Naive thymus-derived CD4-positive, alpha-beta T cell (primary cell): Measurements from ENCODE around the gene GALNT15. TPM values are rescaled to one million over a fixed set of nuclear protein-coding genes. Genes with fewer than 3 reads are reported as not detected.

Experiments used
- ATAC-seq: fragments of 150-1000 bp; cut with Tn5 transposase; 2 replicates; pipeline ENCODE4 v1.10.0; 2021; ENCODE audit warnings: mild to moderate bottlenecking, moderate library complexity
- CTCF ChIA-PET: fragments of 350-600 bp; sonication (Branson Sonifier 250); formaldehyde crosslinking; loops from one replicate; lab custom pipeline; 2021; ENCODE audit warnings: antibody characterized with exemption; lab: Charles Lee
- POLR2A ChIA-PET: fragments of 350-600 bp; sonication (Branson Sonifier 250); formaldehyde crosslinking; loops from one replicate; lab custom pipeline; 2021; ENCODE audit warnings: antibody characterized with exemption, inconsistent platforms; lab: Charles Lee
- DNase-seq, 9 donors: peaks; one replicate each; pipeline versions ENCODE4 v3.0.0 to v3.0.0-alpha.2; 2020 to 2022; ENCODE audit warnings: mixed read lengths in 1 of 9
- H3K27ac ChIP-seq: one replicate; pipeline ENCODE4 v1.7.0; 2013; ENCODE audit warnings: mild to moderate bottlenecking, low read depth, low read length, moderate library complexity
- H3K27me3 ChIP-seq, 2 donors: one replicate each; pipeline ENCODE4 v1.7.0; 2013; ENCODE audit warnings: low read length in 2 of 2, mild to moderate bottlenecking in 2 of 2, moderate library complexity in 2 of 2; ENCODE audit not compliant: control insufficient read depth in 2 of 2, insufficient read depth in 2 of 2
- H3K36me3 ChIP-seq, 3 experiments: 1 replicate in 2 of 3; 2 replicates in 1 of 3; pipeline ENCODE4 v1.7.0; 2013; ENCODE audit warnings: low read length in 3 of 3, mild to moderate bottlenecking in 3 of 3, moderate library complexity in 1 of 3; ENCODE audit not compliant: insufficient read depth in 3 of 3, control insufficient read depth in 2 of 3
- H3K4me1 ChIP-seq, 2 donors: one replicate each; pipeline ENCODE4 v1.7.0; 2013; ENCODE audit warnings: low read length in 2 of 2, mild to moderate bottlenecking in 2 of 2, moderate library complexity in 1 of 2; ENCODE audit not compliant: control insufficient read depth in 2 of 2, insufficient read depth in 2 of 2
- H3K4me3 ChIP-seq: 2 replicates; pipeline ENCODE4 v1.7.0; 2013; ENCODE audit warnings: mild to moderate bottlenecking, low read length
- H3K9me3 ChIP-seq, 3 experiments: 1 replicate in 2 of 3; 2 replicates in 1 of 3; pipeline ENCODE4 v1.7.0; 2013; ENCODE audit warnings: low read length in 3 of 3; ENCODE audit not compliant: control insufficient read depth in 2 of 3
- H3K27ac Mint-ChIP-seq, 9 donors: one replicate each; pipeline ENCODE4 v1.8.0; 2020 to 2022; ENCODE audit warnings: mixed read lengths in 9 of 9, mild to moderate bottlenecking in 8 of 9, moderate library complexity in 5 of 9, inconsistent platforms in 2 of 9
- H3K27me3 Mint-ChIP-seq, 5 donors: one replicate each; pipeline ENCODE4 v1.8.0; 2021 to 2022; ENCODE audit warnings: mixed read lengths in 5 of 5, mild to moderate bottlenecking in 1 of 5
- H3K36me3 Mint-ChIP-seq, 5 donors: one replicate each; pipeline ENCODE4 v1.8.0; 2020 to 2022; ENCODE audit warnings: mixed read lengths in 5 of 5, mild to moderate bottlenecking in 3 of 5, inconsistent platforms in 1 of 5
- H3K4me1 Mint-ChIP-seq, 7 donors: one replicate each; pipeline ENCODE4 v1.8.0; 2020 to 2022; ENCODE audit warnings: mixed read lengths in 7 of 7, mild to moderate bottlenecking in 3 of 7, inconsistent platforms in 1 of 7
- H3K4me3 Mint-ChIP-seq, 10 donors: one replicate each; pipeline ENCODE4 v1.8.0; 2020 to 2022; ENCODE audit warnings: mild to moderate bottlenecking in 10 of 10, mixed read lengths in 10 of 10, moderate library complexity in 6 of 10, inconsistent platforms in 2 of 10
- H3K9me3 Mint-ChIP-seq, 11 donors: one replicate each; pipeline ENCODE4 v1.8.0; 2020 to 2022; ENCODE audit warnings: mixed read lengths in 11 of 11, mild to moderate bottlenecking in 4 of 11, inconsistent platforms in 1 of 11, moderate library complexity in 1 of 11
- intact Hi-C, 2 donors: fragments of 100-400 bp; cut with micrococcal nuclease; formaldehyde crosslinking; loops; one replicate each; pipeline ENCODE4 v1.15.1; 2023
- polyA plus RNA-seq, 2 donors: library from polyadenylated mRNA; unstranded; fragments of 300-500 nt; fragmentation: Illumina TruSeq; gene quantifications; one replicate each; pipeline ENCODE4 v1.2.3, GENCODE V29; 2021
- total RNA-seq, 6 experiments: library from RNA in 5 of 6; stranded (reverse) in 5 of 6; gene quantifications; 1 replicate in 5 of 6; 2 replicates in 1 of 6; pipeline ENCODE4 v1.2.3 and lab custom pipeline; 2021 to 2026

GALNT15 gene
- total and polyA plus RNA-seq, 7 experiments from 2014 or later, result 0.46 TPM; not detected in 6

- Mint-ChIP-seq H3K9me3 (no peaks in the 10 kb centered on the region), H3K27me3 (no peaks in the 10 kb centered on the region), H3K36me3 (no peaks in the 10 kb centered on the region), H3K27ac (no peak overlapping the region), H3K4me3 (no peak overlapping the region), H3K4me1 (peaks cover 0 to 37% (median 6%) of the 10 kb centered on the region in 7 donors)
- ChIA-PET CTCF (no interaction called here), POLR2A (no interaction called here)
- H3K4me1 ChIP-seq, result no peaks in the 10 kb centered on the region
- no peak overlapping the region for H3K4me3 ChIP-seq
- H3K27me3 ChIP-seq, result no peaks in the 10 kb centered on the region
- H3K36me3 ChIP-seq, result no peaks in the 10 kb centered on the region
- H3K9me3 ChIP-seq, result no peaks in the 10 kb centered on the region
- no peak overlapping the region for H3K27ac ChIP-seq
- intact Hi-C loops, result no loop called here
- DNase-seq, result no peak
- ATAC-seq, result no peak
These were observed 67.7 kb downstream of the GALNT15 start for GRCh38 chr3:16242177-16242576.

DNA sequence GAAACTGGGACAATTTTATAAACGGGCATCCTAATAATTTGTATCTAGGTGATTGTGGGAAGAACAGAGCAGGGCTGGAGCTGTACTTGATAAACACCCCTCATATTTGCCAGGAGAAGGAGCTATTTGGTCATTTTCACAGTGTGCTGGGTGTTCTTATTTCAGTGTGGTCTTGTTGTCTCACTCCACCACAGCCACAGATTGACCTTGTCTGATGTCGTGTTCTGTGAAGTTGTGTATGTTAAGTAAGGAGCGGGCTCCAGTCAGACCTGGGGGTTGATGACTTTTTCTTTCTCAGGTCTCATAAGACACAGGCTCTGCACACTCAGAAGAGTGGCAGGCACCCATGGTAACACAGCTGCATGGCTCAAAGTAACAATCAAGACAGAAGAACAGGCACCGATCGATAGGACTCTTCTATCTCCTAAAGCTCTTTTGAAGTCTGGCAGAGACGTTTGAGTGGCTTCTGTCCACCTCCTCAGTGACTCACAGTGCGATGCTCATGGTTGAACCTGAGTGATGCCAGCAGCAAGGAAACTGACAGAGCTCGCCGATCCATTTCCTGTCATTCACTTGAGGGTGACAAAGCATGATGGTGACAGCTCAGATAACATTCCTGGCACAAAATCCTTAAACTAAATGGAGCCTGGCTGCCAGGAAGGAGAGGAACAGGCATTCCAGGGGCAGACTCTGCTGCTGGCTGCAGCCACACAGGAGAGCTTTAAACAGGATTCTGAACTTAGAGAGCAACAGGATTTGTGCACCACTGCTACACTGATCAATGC lies 69.4 kb downstream of the GALNT15 start:
- no peaks in the 10 kb centered on the region for H3K27me3 Mint-ChIP-seq

GRCh38 chr3:16245609-16246008 lies 71.1 kb downstream of the GALNT15 start:
- Mint-ChIP-seq H3K4me1 (peaks cover 0 to 36% (median 8%) of the 10 kb centered on the region in 7 donors), H3K36me3 (no peaks in the 10 kb centered on the region), H3K27ac (no peak overlapping the region), H3K9me3 (no peaks in the 10 kb centered on the region), H3K4me3 (no peak overlapping the region), H3K27me3 (no peaks in the 10 kb centered on the region)
- H3K4me1 ChIP-seq, result no peaks in the 10 kb centered on the region
- no peaks in the 10 kb centered on the region for H3K9me3 ChIP-seq
- H3K27me3 ChIP-seq, result no peaks in the 10 kb centered on the region
- no peak overlapping the region for H3K4me3 ChIP-seq
- no peaks in the 10 kb centered on the region for H3K36me3 ChIP-seq
- ChIA-PET CTCF (no interaction called here), POLR2A (interaction anchor here (0.5 kb wide), 2 partner anchors 605 to 1038 kb away, joined by 4 read pairs; no protein-coding TSS in a partner anchor)
- intact Hi-C loops, result loop anchor here (2.0 to 5.0 kb wide), 2 partner anchors 615 to 1138 kb away; no protein-coding TSS in a partner anchor
- ATAC-seq (no peak), DNase-seq (no peak)
- no peak overlapping the region for H3K27ac ChIP-seq

More for the DNA sequence above, 69.4 kb downstream of the GALNT15 start:
- H3K27me3 ChIP-seq, result no peaks in the 10 kb centered on the region
- Mint-ChIP-seq H3K4me3 (peak overlapping the region in 1 of 10 donors; percentile 48), H3K9me3 (no peaks in the 10 kb centered on the region), H3K27ac (no peak overlapping the region), H3K36me3 (no peaks in the 10 kb centered on the region), H3K4me1 (peaks cover 0 to 45% (median 8%) of the 10 kb centered on the region in 7 donors)
- no peaks in the 10 kb centered on the region for H3K4me1 ChIP-seq
- ChIA-PET POLR2A (interaction anchor here (1.1 kb wide), 1 partner anchor 20 kb away, joined by 3 read pairs; no protein-coding TSS in a partner anchor), CTCF (interaction anchor here (0.7 to 0.9 kb wide), 3 partner anchors 8 to 1038 kb away, joined by 3 to 4 read pairs (median 3); partner anchors contain the start of gene CAPN7)
- ATAC-seq, result no peak
- no peak for DNase-seq
- H3K27ac ChIP-seq, result no peak overlapping the region
- no peaks in the 10 kb centered on the region for H3K9me3 ChIP-seq
- intact Hi-C loops, result no loop called here
- no peaks in the 10 kb centered on the region for H3K36me3 ChIP-seq
- H3K4me3 ChIP-seq, result no peak overlapping the region

DNA sequence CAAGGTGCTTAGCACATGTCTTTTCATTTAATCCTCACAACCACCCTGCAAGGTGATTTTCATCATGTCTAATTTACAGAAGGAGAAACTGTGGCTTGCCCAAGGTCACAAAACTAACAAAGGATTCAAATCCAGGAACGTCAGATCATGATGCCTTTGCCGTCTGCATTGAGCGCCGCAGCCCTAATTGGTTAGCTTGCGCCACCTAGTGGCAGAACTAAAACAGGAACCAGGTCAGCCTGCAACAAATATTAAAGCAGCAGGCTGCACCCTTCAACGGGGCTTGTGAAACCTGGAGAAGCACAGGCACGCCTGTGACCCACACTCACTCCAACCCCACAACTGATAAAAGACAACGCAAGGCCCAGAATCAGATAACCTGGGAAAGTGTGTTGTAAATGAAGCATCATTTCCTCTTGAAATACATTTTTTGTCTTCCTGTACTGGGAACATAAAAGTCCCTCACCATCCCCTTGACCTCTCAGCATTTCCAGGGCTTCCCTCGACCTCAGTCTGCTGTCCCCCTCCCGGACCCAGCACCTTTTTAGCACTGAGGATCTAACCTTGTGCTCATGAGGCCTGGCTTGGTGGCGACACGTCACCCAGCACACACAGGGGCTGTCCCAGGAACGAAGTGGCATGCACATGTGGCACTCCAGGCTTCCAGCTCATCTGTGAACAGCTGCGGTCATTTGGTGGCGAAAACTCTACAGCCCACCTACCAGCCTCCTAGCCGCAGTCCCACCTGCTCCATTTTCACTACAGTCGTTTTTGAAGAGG lies 73.0 kb downstream of the GALNT15 start:
- no peaks in the 10 kb centered on the region for H3K36me3 Mint-ChIP-seq
- Histone ChIP-seq H3K9me3 (no peaks in the 10 kb centered on the region), H3K4me1 (no peaks in the 10 kb centered on the region), H3K4me3 (no peak overlapping the region), H3K27ac (no peak overlapping the region), H3K36me3 (no peaks in the 10 kb centered on the region), H3K27me3 (no peaks in the 10 kb centered on the region)
- peak overlapping the region in 2 of 9 donors; percentile 7 to 41 for H3K27ac Mint-ChIP-seq
- intact Hi-C loops, result loop anchor here (1.0 to 5.0 kb wide), 9 partner anchors 69 to 1140 kb away; no protein-coding TSS in a partner anchor
- peak; percentile 55 to 80 (median 72) for DNase-seq
- peak; percentile 93 for ATAC-seq
- no peaks in the 10 kb centered on the region for H3K9me3 Mint-ChIP-seq
- CTCF ChIA-PET, result interaction anchor here (0.6 to 1.5 kb wide), 4 partner anchors 431 to 1045 kb away, joined by 3 to 5 read pairs (median 3); no protein-coding TSS in a partner anchor
- POLR2A ChIA-PET, result no interaction called here
- H3K4me1 Mint-ChIP-seq, result peaks cover 0 to 32% (median 8%) of the 10 kb centered on the region in 7 donors
- H3K4me3 Mint-ChIP-seq, result peak overlapping the region in 3 of 10 donors; percentile 4 to 37 (median 21)
- no peaks in the 10 kb centered on the region for H3K27me3 Mint-ChIP-seq

DNA sequence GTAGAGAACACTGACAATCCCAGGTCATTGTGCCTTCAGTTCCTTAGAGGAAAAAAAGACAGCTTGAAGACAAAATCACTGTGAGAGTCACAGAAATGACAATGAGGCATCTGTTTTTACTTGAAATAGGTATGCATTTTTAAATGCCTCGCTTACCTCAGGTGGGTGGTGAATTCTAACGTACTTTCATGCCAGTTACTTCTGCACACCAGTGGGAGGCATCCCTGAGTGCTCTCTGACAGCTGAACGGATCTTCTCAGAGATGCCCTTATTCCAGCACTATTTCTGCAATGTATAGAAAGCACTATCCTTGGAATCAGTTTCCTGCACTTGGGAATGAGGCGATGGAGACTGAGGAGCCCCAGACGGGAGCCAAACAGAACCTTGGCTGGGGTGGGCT lies 74.1 kb downstream of the GALNT15 start:
- peaks cover 0 to 29% (median 8%) of the 10 kb centered on the region in 7 donors for H3K4me1 Mint-ChIP-seq
- ATAC-seq, result no peak

GRCh38 chr3:16249336-16249735 lies 74.9 kb downstream of the GALNT15 start:
- H3K4me3 ChIP-seq, result no peak overlapping the region
- H3K4me1 ChIP-seq, result no peaks in the 10 kb centered on the region
- no peak overlapping the region for H3K27ac ChIP-seq
- ChIA-PET POLR2A (no interaction called here), CTCF (no interaction called here)
- intact Hi-C loops, result loop anchor here in 1 of 2 donors (5.0 kb wide), 1 partner anchor 1142 kb away; no protein-coding TSS in a partner anchor
- Mint-ChIP-seq H3K36me3 (no peaks in the 10 kb centered on the region), H3K9me3 (no peaks in the 10 kb centered on the region), H3K27ac (no peak overlapping the region), H3K27me3 (no peaks in the 10 kb centered on the region), H3K4me3 (no peak overlapping the region), H3K4me1 (peaks cover 0 to 24% (median 8%) of the 10 kb centered on the region in 7 donors)
- no peaks in the 10 kb centered on the region for H3K9me3 ChIP-seq
- DNase-seq, result no peak
- no peaks in the 10 kb centered on the region for H3K27me3 ChIP-seq
- no peaks in the 10 kb centered on the region for H3K36me3 ChIP-seq
- no peak for ATAC-seq

More for the DNA sequence above, 74.1 kb downstream of the GALNT15 start:
- CTCF ChIA-PET, result interaction anchor here (0.6 to 1.0 kb wide), 3 partner anchors 432 to 1046 kb away, joined by 3 to 5 read pairs (median 3); no protein-coding TSS in a partner anchor
- POLR2A ChIA-PET, result interaction anchor here (0.8 kb wide), 1 partner anchor 1043 kb away, joined by 3 read pairs; the partner anchor contains the start of gene CAPN7
- Mint-ChIP-seq H3K4me3 (no peak overlapping the region), H3K27me3 (no peaks in the 10 kb centered on the region), H3K27ac (no peak overlapping the region), H3K9me3 (no peaks in the 10 kb centered on the region), H3K36me3 (no peaks in the 10 kb centered on the region)
- Histone ChIP-seq H3K9me3 (no peaks in the 10 kb centered on the region), H3K4me1 (no peaks in the 10 kb centered on the region), H3K27ac (no peak overlapping the region), H3K27me3 (no peaks in the 10 kb centered on the region), H3K36me3 (no peaks in the 10 kb centered on the region), H3K4me3 (no peak overlapping the region)
- intact Hi-C loops, result loop anchor here in 1 of 2 donors (5.0 kb wide), 1 partner anchor 1141 kb away; no protein-coding TSS in a partner anchor
- DNase-seq, result no peak
